CD4-positive, CD25-positive, alpha-beta regulatory T cell (primary cell): Measurements from ENCODE around the gene IDUA. TPM values are rescaled to one million over a fixed set of nuclear protein-coding genes. Genes with fewer than 3 reads are reported as not detected.

Experiments used
- ATAC-seq, 2 donors: fragments of 150-1000 bp; cut with Tn5 transposase; one replicate each; pipeline ENCODE4 v1.10.0; 2021; ENCODE audit warnings: low read depth in 2 of 2, moderate number of reproducible peaks in 2 of 2, moderate library complexity in 1 of 2
- DNase-seq, 3 donors: peaks; one replicate each; pipeline versions ENCODE4 v3.0.0 to v3.0.0-alpha.2; 2012 to 2022; ENCODE audit warnings: mixed read lengths in 1 of 3
- H3K27ac ChIP-seq: one replicate; pipeline ENCODE4 v1.7.0; 2013; ENCODE audit warnings: mild to moderate bottlenecking, low read length; ENCODE audit not compliant: insufficient read depth, poor library complexity, severe bottlenecking
- H3K27me3 ChIP-seq: one replicate; pipeline ENCODE4 v1.7.0; 2013; ENCODE audit warnings: low read length; ENCODE audit not compliant: control insufficient read depth, insufficient read depth
- H3K36me3 ChIP-seq: one replicate; pipeline ENCODE4 v1.7.0; 2013; ENCODE audit warnings: mild to moderate bottlenecking, low read length, moderate library complexity; ENCODE audit not compliant: control insufficient read depth, insufficient read depth
- H3K4me1 ChIP-seq: 2 replicates; pipeline ENCODE4 v1.7.0; 2013; ENCODE audit warnings: mild to moderate bottlenecking, low read length; ENCODE audit not compliant: insufficient read depth, control insufficient read depth, poor library complexity, severe bottlenecking
- H3K4me3 ChIP-seq: one replicate; pipeline ENCODE4 v1.7.0; 2013; ENCODE audit warnings: low read depth, mild to moderate bottlenecking, low read length, moderate library complexity
- H3K9me3 ChIP-seq, 2 experiments: 1 replicate in 1 of 2; 2 replicates in 1 of 2; pipeline ENCODE4 v1.7.0; 2013; ENCODE audit warnings: low read length in 2 of 2, mild to moderate bottlenecking in 1 of 2, moderate library complexity in 1 of 2; ENCODE audit not compliant: control insufficient read depth in 2 of 2
- H3K27ac Mint-ChIP-seq, 3 donors: one replicate each; pipeline ENCODE4 v1.8.0; 2020 to 2022; ENCODE audit warnings: mild to moderate bottlenecking in 3 of 3, mixed read lengths in 3 of 3, moderate library complexity in 2 of 3
- H3K27me3 Mint-ChIP-seq: one replicate; pipeline ENCODE4 v1.8.0; 2022; ENCODE audit warnings: mild to moderate bottlenecking, mixed read lengths
- H3K36me3 Mint-ChIP-seq: one replicate; pipeline ENCODE4 v1.8.0; 2020; ENCODE audit warnings: mixed read lengths
- H3K4me1 Mint-ChIP-seq, 4 donors: one replicate each; pipeline ENCODE4 v1.8.0; 2020 to 2022; ENCODE audit warnings: mixed read lengths in 4 of 4, mild to moderate bottlenecking in 1 of 4
- H3K4me3 Mint-ChIP-seq, 4 donors: one replicate each; pipeline ENCODE4 v1.8.0; 2020 to 2022; ENCODE audit warnings: mild to moderate bottlenecking in 4 of 4, mixed read lengths in 4 of 4, moderate library complexity in 3 of 4
- H3K9me3 Mint-ChIP-seq, 7 donors: one replicate each; pipeline ENCODE4 v1.8.0; 2020 to 2022; ENCODE audit warnings: mixed read lengths in 7 of 7, mild to moderate bottlenecking in 3 of 7, moderate library complexity in 2 of 7
- polyA plus RNA-seq, 4 donors: library from polyadenylated mRNA; unstranded; fragments of 300-500 nt; fragmentation: Illumina TruSeq; gene quantifications; one replicate each; pipeline ENCODE4 v1.2.3, GENCODE V29; 2021
- total RNA-seq: library from RNA; stranded (reverse); gene quantifications from one replicate; pipeline ENCODE4 v1.2.3, GENCODE V29; 2022

IDUA gene
- total and polyA plus RNA-seq, 5 donors from 2014 or later = 7.5 to 55.5 (median 8.9) TPM

DNA sequence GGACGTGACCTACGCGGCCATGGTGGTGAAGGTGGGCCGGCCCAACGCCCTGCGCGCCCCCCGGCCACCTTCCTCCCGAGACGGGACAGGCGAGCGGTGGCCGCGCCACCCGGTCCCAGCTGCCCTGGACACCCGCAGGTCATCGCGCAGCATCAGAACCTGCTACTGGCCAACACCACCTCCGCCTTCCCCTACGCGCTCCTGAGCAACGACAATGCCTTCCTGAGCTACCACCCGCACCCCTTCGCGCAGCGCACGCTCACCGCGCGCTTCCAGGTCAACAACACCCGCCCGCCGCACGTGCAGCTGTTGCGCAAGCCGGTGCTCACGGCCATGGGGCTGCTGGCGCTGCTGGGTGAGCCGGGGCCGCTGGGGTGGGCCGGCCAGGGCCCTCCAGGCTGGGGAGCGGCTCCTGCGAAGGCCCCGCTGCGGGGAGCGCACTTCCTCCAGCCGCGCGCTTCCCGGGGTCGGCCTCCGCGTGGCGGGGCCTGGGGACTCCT is 15.3 kb downstream of the IDUA start:
- H3K27me3 Mint-ChIP-seq = peaks cover 48% of the 10 kb centered on the region
- no peaks in the 10 kb centered on the region for H3K27me3 ChIP-seq
- H3K4me1 ChIP-seq = peaks cover 26% of the 10 kb centered on the region
- no peaks in the 10 kb centered on the region for H3K36me3 ChIP-seq
- peaks cover 0 to 2% of the 10 kb centered on the region in 2 experiments for H3K9me3 ChIP-seq
- H3K36me3 Mint-ChIP-seq = no peaks in the 10 kb centered on the region
- H3K4me3 ChIP-seq = no peak overlapping the region
- H3K9me3 Mint-ChIP-seq = peaks cover 0 to 4% (median 0%) of the 10 kb centered on the region in 7 donors
- H3K27ac Mint-ChIP-seq = no peak overlapping the region
- H3K4me3 Mint-ChIP-seq = no peak overlapping the region
- DNase-seq (no peak), ATAC-seq (peak in 1 of 2 donors; percentile 25)
- H3K27ac ChIP-seq = no peak overlapping the region
- peaks cover 0 to 16% (median 3%) of the 10 kb centered on the region in 4 donors for H3K4me1 Mint-ChIP-seq

DNA sequence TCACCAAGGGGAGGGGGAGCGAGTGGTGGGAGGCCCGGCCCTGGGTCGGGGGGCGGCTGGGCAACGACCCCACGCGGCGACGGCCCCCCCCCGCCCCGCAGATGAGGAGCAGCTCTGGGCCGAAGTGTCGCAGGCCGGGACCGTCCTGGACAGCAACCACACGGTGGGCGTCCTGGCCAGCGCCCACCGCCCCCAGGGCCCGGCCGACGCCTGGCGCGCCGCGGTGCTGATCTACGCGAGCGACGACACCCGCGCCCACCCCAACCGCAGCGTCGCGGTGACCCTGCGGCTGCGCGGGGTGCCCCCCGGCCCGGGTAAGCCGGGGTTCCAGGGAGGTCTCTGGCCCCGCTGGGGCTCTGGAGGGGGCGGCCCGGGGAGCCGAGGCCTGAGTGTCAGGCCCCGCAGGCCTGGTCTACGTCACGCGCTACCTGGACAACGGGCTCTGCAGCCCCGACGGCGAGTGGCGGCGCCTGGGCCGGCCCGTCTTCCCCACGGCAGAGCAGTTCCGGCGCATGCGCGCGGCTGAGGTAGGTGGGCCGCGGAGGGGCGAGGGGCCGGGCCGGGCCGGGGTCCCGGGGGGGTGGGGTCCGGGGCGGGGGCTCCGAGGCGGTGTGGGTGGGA is 15.9 kb downstream of the IDUA start:
- DNase-seq (no peak), ATAC-seq (no peak)
- Histone ChIP-seq H3K36me3 (no peaks in the 10 kb centered on the region), H3K27ac (no peak overlapping the region), H3K4me1 (peaks cover 20% of the 10 kb centered on the region), H3K9me3 (peaks cover 0 to 2% of the 10 kb centered on the region in 2 experiments), H3K27me3 (peaks cover 2% of the 10 kb centered on the region), H3K4me3 (no peak overlapping the region)
- H3K27me3 Mint-ChIP-seq = peaks cover 53% of the 10 kb centered on the region
- no peak overlapping the region for H3K27ac Mint-ChIP-seq
- H3K36me3 Mint-ChIP-seq = no peaks in the 10 kb centered on the region
- peaks cover 0 to 16% (median 3%) of the 10 kb centered on the region in 4 donors for H3K4me1 Mint-ChIP-seq
- H3K4me3 Mint-ChIP-seq = no peak overlapping the region
- peaks cover 0 to 4% (median 0%) of the 10 kb centered on the region in 7 donors for H3K9me3 Mint-ChIP-seq

DNA sequence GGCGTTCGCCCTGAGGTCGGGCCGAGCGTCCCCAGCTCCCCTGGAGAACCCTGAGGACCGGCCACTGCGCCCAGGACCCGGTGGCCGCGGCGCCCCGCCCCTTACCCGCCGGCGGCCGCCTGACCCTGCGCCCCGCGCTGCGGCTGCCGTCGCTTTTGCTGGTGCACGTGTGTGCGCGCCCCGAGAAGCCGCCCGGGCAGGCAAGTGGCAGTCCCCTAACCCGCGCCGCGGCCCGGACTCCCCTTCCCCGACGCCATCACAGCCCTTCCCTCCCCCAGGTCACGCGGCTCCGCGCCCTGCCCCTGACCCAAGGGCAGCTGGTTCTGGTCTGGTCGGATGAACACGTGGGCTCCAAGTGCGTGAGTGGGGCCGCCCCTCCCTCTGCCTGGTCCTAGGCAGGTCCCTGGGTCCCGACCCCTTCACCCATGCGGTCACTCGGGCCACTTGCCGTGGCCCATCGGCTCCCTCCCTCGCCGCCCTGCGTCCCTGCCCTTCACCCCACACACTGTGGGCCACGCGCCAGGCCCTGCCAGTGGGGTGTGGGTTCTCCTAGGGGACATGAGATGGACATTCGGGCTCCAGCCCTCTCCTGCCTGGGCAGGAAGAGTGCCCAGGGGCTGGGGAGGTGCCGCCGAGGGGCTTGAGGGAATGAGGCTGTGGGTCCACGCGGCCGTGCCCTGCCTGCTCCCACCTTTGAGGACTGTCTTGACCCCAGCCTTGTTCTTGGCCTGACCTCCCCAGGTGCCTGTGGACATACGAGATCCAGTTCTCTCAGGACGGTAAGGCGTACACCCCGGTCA is 16.6 kb downstream of the IDUA start:
- peaks cover 0 to 8% (median 3%) of the 10 kb centered on the region in 4 donors for H3K4me1 Mint-ChIP-seq
- H3K36me3 ChIP-seq = no peaks in the 10 kb centered on the region
- no peak overlapping the region for H3K27ac ChIP-seq
- peaks cover 0 to 2% of the 10 kb centered on the region in 2 experiments for H3K9me3 ChIP-seq
- no peaks in the 10 kb centered on the region for H3K36me3 Mint-ChIP-seq
- no peak overlapping the region for H3K4me3 Mint-ChIP-seq
- ATAC-seq (no peak), DNase-seq (no peak)
- H3K4me3 ChIP-seq = no peak overlapping the region
- H3K27me3 ChIP-seq = peaks cover 3% of the 10 kb centered on the region
- H3K9me3 Mint-ChIP-seq = peaks cover 0 to 4% (median 0%) of the 10 kb centered on the region in 7 donors
- no peak overlapping the region for H3K27ac Mint-ChIP-seq
- H3K27me3 Mint-ChIP-seq = peaks cover 51% of the 10 kb centered on the region
- peaks cover 18% of the 10 kb centered on the region for H3K4me1 ChIP-seq

DNA sequence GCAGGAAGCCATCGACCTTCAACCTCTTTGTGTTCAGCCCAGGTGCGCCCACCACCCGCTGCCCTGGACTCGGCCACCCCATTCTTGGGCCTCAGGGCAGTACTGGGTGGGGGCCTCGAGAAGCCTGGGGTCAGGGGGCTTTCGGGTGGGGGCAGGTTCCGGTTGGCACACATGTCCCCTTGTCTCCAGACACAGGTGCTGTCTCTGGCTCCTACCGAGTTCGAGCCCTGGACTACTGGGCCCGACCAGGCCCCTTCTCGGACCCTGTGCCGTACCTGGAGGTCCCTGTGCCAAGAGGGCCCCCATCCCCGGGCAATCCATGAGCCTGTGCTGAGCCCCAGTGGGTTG is 17.2 kb downstream of the IDUA start:
- Histone ChIP-seq H3K9me3 (peaks cover 0 to 2% of the 10 kb centered on the region in 2 experiments), H3K27ac (no peak overlapping the region), H3K4me3 (no peak overlapping the region), H3K27me3 (peaks cover 5% of the 10 kb centered on the region), H3K4me1 (peaks cover 24% of the 10 kb centered on the region), H3K36me3 (no peaks in the 10 kb centered on the region)
- Mint-ChIP-seq H3K27ac (no peak overlapping the region), H3K27me3 (peaks cover 47% of the 10 kb centered on the region), H3K4me1 (peaks cover 0 to 10% (median 4%) of the 10 kb centered on the region in 4 donors), H3K9me3 (peaks cover 0 to 2% (median 0%) of the 10 kb centered on the region in 7 donors), H3K4me3 (no peak overlapping the region), H3K36me3 (no peaks in the 10 kb centered on the region)
- ATAC-seq = no peak
- no peak for DNase-seq

DNA sequence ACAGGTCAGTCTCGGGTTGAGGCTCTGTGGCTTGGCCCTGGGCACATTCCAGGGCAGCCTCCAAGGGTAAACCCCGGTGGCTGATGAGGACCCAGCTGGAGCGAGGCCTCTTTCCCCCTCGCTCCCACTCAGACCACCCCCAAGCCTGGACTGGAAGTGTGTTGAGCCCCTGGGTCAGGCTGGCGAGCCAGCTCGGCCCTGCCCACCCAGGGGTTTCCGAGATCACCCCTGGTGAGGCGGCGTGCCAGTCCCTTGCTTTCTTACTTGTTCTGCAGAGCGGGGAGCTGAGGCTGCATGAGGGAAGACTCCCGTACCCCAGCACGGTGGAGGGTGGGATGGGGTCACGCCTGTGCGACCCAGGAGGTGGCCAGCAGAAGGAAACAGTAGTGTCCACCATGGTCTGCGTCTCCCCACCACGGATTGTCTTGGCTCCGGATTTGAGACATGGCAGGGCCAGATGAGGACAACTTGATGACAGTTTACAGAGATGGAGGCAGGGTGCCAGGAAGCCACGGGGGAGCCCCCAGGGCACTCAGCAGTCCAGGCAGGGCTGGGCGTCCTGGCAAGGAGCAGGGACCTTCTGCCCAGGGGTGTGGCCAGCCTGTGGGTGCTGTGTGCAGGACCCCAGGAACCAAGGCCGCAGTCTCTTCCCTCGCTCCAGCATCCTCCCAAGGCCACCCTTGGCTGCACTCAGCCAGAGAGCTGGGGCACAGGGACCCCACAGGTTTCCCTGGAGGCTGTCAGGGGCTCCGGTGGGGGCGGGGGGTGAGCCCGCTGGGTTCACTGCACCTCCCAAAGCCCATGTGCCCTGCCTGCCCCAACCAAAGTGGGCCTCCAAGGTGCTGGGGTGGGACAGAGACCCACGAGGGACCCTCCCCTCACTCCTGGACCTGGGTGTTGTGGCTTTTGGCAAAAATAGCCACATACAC is 18.0 kb downstream of the IDUA start:
- no peak for ATAC-seq
- peaks cover 43% of the 10 kb centered on the region for H3K27me3 Mint-ChIP-seq
- no peaks in the 10 kb centered on the region for H3K36me3 ChIP-seq
- no peak for DNase-seq
- H3K4me3 Mint-ChIP-seq = no peak overlapping the region
- H3K27ac ChIP-seq = no peak overlapping the region
- H3K27ac Mint-ChIP-seq = no peak overlapping the region
- no peaks in the 10 kb centered on the region for H3K36me3 Mint-ChIP-seq
- H3K4me3 ChIP-seq = no peak overlapping the region
- peaks cover 0 to 2% (median 0%) of the 10 kb centered on the region in 7 donors for H3K9me3 Mint-ChIP-seq
- H3K4me1 Mint-ChIP-seq = peaks cover 0 to 9% (median 4%) of the 10 kb centered on the region in 4 donors
- peaks cover 5% of the 10 kb centered on the region for H3K27me3 ChIP-seq
- H3K4me1 ChIP-seq = peaks cover 27% of the 10 kb centered on the region
- H3K9me3 ChIP-seq = peaks cover 0 to 2% of the 10 kb centered on the region in 2 experiments

DNA sequence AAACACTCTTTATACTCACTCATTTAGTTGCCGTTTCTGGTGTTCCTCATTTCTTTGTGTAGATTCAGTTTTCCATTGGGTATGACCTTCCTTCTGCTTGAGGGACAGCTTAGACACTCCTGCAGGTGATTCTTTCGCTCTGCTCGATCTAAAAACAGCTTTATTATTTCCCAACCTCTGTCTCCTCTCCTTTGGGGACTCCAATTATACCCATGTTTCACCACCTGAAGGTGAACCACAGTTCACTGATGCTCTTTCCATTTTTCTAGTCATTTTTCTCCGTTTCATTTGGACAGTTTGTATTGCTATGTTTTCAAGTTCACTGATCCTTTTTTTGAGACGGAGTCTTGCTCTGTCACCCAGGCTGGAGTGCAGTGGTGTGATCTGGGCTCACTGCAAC is 20.0 kb downstream of the IDUA start:
- Mint-ChIP-seq H3K36me3 (no peaks in the 10 kb centered on the region), H3K4me3 (peak overlapping the region in 2 of 4 donors; percentile 27 to 51), H3K27ac (no peak overlapping the region), H3K9me3 (peaks cover 0 to 2% (median 0%) of the 10 kb centered on the region in 7 donors), H3K4me1 (peaks cover 0 to 11% (median 4%) of the 10 kb centered on the region in 4 donors), H3K27me3 (peaks cover 43% of the 10 kb centered on the region)
- DNase-seq (no peak), ATAC-seq (no peak)
- Histone ChIP-seq H3K27me3 (peaks cover 5% of the 10 kb centered on the region), H3K36me3 (no peaks in the 10 kb centered on the region), H3K4me1 (peaks cover 38% of the 10 kb centered on the region), H3K27ac (no peak overlapping the region), H3K4me3 (no peak overlapping the region), H3K9me3 (peaks cover 0 to 2% of the 10 kb centered on the region in 2 experiments)

DNA sequence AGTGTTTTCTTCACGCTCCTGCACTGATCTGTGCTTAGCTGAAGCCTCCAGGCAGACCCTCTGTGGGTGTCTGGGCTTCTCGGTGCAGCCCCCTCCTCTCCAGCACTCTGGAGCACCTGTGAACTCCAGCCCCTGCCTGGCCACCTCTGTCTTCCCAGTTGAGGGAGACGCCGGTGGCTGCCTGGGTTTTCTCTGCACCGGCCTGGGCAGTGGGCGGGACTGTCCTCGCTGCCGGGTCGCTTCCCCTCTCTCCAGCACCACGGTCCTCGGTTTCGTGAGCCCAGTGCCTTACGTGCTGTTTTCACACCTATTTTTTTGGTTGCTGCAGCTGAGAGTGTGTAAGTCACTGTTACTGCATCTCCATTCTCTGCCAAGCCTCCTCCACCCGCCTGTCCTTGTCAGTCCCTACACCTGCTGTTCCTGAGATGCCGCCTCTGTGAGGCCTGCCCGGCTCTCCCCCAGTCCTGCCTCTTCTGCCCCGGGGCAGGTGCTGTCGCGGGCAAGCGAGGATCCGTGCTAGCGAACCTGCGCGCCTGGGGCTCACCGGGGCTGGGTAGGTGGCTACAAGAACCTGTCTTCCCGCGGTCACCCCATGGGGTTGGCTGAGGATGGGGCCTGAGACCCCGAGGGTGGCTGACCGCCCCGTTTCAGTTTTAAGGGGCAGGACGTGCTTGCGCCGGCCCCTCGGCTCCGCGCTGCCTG is 22.1 kb downstream of the IDUA start:
- DNase-seq = peak in 2 of 3 donors; percentile 50 to 52
- Histone ChIP-seq H3K27me3 (peaks cover 5% of the 10 kb centered on the region), H3K4me3 (peak overlapping the region; percentile 40), H3K4me1 (peaks cover 31% of the 10 kb centered on the region), H3K27ac (no peak overlapping the region), H3K36me3 (no peaks in the 10 kb centered on the region), H3K9me3 (peaks cover 0 to 2% of the 10 kb centered on the region in 2 experiments)
- H3K9me3 Mint-ChIP-seq = peaks cover 0 to 2% (median 0%) of the 10 kb centered on the region in 7 donors
- H3K27ac Mint-ChIP-seq = no peak overlapping the region
- no peak for ATAC-seq
- H3K36me3 Mint-ChIP-seq = no peaks in the 10 kb centered on the region
- peak overlapping the region; percentile 79 to 88 (median 83) for H3K4me3 Mint-ChIP-seq
- H3K4me1 Mint-ChIP-seq = peaks cover 0 to 13% (median 5%) of the 10 kb centered on the region in 4 donors
- H3K27me3 Mint-ChIP-seq = peaks cover 37% of the 10 kb centered on the region
